Vagina (tissue), 2 donors: Measurements from ENCODE around the gene SORCS2.

ENCODE experiments used
- CTCF ChIP-seq, 3 experiments: fragments of 450-650 bp in 2 of 3; fragments of 200-600 bp in 1 of 3; sonication (generic) in 1 of 3; IDR thresholded peaks; one replicate each; pipeline ENCODE4 v1.5.1; 2017 to 2019; ENCODE audit warnings: antibody characterized with exemption in 3 of 3, mild to moderate bottlenecking in 2 of 3, moderate library complexity in 2 of 3
- POLR2AphosphoS5 ChIP-seq, 2 donors: sonication (generic); formaldehyde crosslinking; IDR thresholded peaks; one replicate each; pipeline ENCODE4 v1.9.0; 2017; ENCODE audit warnings: antibody characterized with exemption in 2 of 2, mild to moderate bottlenecking in 2 of 2, low read depth in 1 of 2; ENCODE audit not compliant: insufficient read depth in 1 of 2

GRCh38 chr4:7196736-7197135 lies 4.4 kb downstream of the SORCS2 start:
- TF ChIP-seq CTCF (IDR thresholded peaks at IDR 0.05), result no peak
- no peak for TF ChIP-seq POLR2AphosphoS5 (IDR thresholded peaks at IDR 0.05; ENCODE audit: insufficient read depth in 1 of 2, low read depth in 1 of 2)
